Activated CD8-positive, alpha-beta T cell treated with anti-CD3 and anti-CD28 coated beads, Interleukin-2, amount 10 ng/mL, durations not matched to agents 7 days and 5 days (primary cell): Measurements from ENCODE around the gene TRIM37. TPM values are rescaled to one million over a fixed set of nuclear protein-coding genes. Genes with fewer than 3 reads are reported as not detected.

Experiments used
- ATAC-seq: fragments of 150-1000 bp; cut with Tn5 transposase; one replicate; pipeline ENCODE4 v1.10.0; 2021; ENCODE audit warnings: moderate library complexity
- CTCF ChIA-PET: fragments of 350-600 bp; sonication (Branson Sonifier 250); formaldehyde crosslinking; loops from one replicate; lab custom pipeline; 2021; ENCODE audit warnings: antibody characterized with exemption; lab: Charles Lee
- POLR2A ChIA-PET: fragments of 350-600 bp; sonication (Branson Sonifier 250); formaldehyde crosslinking; loops from one replicate; lab custom pipeline; 2021; ENCODE audit warnings: antibody characterized with exemption; lab: Charles Lee
- DNase-seq: peaks from one replicate; pipeline ENCODE4 v3.0.0-alpha.2; 2020
- H3K27ac Mint-ChIP-seq: one replicate; pipeline ENCODE4 v1.8.0; 2021; ENCODE audit warnings: mild to moderate bottlenecking, mixed read lengths
- H3K27me3 Mint-ChIP-seq: one replicate; pipeline ENCODE4 v1.8.0; 2021; ENCODE audit warnings: low read depth, mixed read lengths
- H3K36me3 Mint-ChIP-seq: one replicate; pipeline ENCODE4 v1.8.0; 2021; ENCODE audit warnings: low read depth, mixed read lengths
- H3K4me1 Mint-ChIP-seq: one replicate; pipeline ENCODE4 v1.8.0; 2021; ENCODE audit warnings: low read depth, mixed read lengths
- H3K4me3 Mint-ChIP-seq: one replicate; pipeline ENCODE4 v1.8.0; 2021; ENCODE audit warnings: mild to moderate bottlenecking, mixed read lengths
- H3K9me3 Mint-ChIP-seq: one replicate; pipeline ENCODE4 v1.8.0; 2022; ENCODE audit warnings: mixed read lengths; ENCODE audit not compliant: insufficient read depth
- total RNA-seq, 2 experiments: library from RNA; stranded (reverse); gene quantifications; one replicate each; pipeline ENCODE4 v1.2.3, GENCODE V29; 2021

The TRIM37 gene, protein sequence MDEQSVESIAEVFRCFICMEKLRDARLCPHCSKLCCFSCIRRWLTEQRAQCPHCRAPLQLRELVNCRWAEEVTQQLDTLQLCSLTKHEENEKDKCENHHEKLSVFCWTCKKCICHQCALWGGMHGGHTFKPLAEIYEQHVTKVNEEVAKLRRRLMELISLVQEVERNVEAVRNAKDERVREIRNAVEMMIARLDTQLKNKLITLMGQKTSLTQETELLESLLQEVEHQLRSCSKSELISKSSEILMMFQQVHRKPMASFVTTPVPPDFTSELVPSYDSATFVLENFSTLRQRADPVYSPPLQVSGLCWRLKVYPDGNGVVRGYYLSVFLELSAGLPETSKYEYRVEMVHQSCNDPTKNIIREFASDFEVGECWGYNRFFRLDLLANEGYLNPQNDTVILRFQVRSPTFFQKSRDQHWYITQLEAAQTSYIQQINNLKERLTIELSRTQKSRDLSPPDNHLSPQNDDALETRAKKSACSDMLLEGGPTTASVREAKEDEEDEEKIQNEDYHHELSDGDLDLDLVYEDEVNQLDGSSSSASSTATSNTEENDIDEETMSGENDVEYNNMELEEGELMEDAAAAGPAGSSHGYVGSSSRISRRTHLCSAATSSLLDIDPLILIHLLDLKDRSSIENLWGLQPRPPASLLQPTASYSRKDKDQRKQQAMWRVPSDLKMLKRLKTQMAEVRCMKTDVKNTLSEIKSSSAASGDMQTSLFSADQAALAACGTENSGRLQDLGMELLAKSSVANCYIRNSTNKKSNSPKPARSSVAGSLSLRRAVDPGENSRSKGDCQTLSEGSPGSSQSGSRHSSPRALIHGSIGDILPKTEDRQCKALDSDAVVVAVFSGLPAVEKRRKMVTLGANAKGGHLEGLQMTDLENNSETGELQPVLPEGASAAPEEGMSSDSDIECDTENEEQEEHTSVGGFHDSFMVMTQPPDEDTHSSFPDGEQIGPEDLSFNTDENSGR
- 10 to 100 TPM; 25.4 to 28.8 TPM for total RNA-seq

DNA sequence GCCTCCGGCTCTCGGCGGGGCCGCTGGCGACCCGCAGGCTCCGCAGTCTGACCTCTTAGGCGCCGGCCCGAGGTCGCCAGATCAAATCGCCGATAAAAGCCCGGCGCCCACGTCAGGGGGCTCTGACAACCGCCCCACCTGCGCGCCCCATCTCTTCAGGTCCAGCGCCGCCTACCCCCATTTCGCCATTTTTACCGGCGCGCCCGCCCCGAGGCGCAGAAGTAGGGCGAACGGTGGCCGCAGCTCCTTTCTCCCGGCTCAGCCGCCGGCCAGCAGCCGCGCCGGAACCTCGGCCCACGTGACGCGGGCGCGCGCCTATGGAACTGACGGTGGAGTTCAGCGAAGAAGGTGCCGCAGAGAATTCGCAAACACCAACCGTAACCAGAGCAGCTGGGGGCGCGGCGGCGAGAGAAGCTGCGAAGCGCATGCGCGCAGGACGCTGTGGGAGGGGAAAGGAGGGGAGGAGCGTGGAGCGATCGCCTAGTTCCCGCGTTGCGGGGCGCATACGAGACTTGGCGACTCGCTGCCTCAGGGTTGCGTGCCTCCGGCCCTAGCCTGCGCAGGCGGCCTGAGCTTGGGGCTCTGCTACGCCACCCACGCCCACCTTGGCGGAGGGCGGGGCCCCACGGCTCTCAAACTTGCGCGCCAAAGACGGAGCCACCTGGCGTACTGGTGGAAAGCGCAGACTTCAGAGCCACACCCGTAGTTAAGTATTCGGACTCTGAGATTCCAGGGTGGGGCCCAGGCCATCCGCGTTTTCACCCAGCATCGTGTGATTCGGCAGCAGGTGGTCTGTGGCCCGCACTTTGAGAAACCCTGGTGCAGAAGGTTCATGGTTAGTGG lies at the start of gene TRIM37:
TRIM37 (minus strand) TSS at position 418 of the 843 bp plus-strand sequence. CDS start 419 bp downstream, outside the sequence.
- peaks cover 37% of the 10 kb centered on the region for H3K36me3 Mint-ChIP-seq
- DNase-seq, result peak; percentile 99
- H3K27me3 Mint-ChIP-seq, result no peaks in the 10 kb centered on the region
- ChIA-PET CTCF (interaction anchor here (0.7 to 1.5 kb wide), 4 partner anchors 18 to 414 kb away, joined by 3 to 5 read pairs (median 4); no protein-coding TSS in a partner anchor), POLR2A (interaction anchor here (0.7 to 3.3 kb wide), 10 partner anchors 8 to 1118 kb away, joined by 3 to 48 read pairs (median 4); partner anchors contain the start of genes PRR11, RAD51C, SKA2 and VEZF1)
- no peaks in the 10 kb centered on the region for H3K9me3 Mint-ChIP-seq
- peak within 1 kb of the TSS; percentile 95 for H3K27ac Mint-ChIP-seq
- H3K4me1 Mint-ChIP-seq, result peaks cover 51% of the 10 kb centered on the region
- ATAC-seq, result peak; percentile 98
- peak within 1 kb of the TSS; percentile 97 for H3K4me3 Mint-ChIP-seq

DNA sequence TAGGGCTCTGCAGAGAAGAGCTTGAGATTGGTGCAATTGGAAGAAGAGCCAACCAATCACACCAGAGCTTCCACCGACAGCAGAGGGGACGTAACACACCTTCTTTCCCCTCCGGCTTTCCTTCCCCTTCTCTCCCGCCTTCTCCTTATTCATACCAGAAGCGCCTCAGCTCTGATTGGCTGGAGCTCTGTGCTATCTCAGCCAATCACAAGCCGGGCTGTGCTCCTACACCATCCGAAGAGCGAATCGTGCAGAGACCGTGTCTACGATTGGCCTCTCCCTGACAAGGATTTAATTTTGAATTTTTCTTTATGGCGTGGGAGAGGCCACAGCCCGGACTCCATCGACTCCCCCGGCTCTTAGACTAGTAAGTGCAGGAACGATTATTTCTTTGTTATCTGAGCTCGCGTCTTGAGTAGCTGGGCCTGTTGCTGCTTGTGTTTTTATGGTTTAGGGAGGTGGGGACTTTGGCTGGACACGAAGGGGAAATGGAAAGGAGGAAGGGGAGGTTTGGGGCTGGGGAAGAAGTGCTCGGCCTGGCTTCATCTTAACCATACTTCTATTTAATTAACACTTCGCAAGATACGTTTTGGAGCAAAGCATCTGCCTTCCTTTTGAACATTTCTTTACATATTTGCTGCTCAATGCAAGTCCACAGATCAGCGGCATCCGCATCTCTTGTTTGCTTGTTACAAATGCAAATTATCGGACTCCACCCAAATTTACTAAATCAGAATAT lies 48.9 kb upstream of the TRIM37 start, which contains the start of gene PRR11:
PRR11 (plus strand) TSS at position 308 of the 739 bp plus-strand sequence. CDS start 14,007 bp downstream, outside the sequence.
- peak; percentile 88 for ATAC-seq

DNA sequence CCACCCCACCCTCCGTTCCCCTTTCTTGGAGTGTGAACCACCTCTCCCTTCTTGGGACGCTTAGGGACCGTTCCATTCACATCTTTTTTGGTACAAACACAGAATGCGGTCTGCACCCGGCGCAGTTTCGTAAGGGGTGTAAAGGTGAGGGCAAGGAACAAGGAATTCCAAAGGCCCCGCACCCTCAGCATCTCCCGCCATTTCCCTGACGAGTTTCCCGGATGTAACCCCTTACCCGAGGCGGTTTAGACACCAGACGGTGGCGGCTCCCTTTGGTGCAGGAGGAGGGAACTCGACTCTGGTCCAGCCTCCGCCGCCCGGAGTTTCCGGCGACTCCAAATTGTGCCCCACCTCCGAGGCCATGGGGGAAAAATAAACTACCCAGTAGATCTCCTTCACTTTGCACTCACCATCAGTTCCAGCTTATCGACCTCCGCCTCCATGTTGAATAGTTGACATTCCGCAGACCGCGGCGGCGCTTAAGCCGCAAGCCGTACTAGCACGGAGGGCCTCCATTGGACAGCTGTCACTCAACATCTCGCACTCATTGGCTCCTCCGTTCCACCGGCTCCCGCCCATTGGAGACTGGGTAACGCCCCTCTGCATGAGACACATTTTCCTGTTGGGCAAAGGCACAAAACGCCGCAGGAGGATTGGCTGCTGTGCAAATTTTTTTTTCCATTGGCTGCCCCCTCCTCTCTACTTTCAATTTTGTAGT lies 48.2 kb upstream of the TRIM37 start, which contains the start of gene SKA2:
SKA2 (minus strand) TSS at position 466 of the 718 bp plus-strand sequence; CDS start at position 443, 23 bp downstream.
- Mint-ChIP-seq H3K27ac (no peak within 1 kb of the TSS), H3K4me3 (no peak within 1 kb of the TSS), H3K4me1 (peaks cover 59% of the 10 kb centered on the region), H3K9me3 (no peaks in the 10 kb centered on the region), H3K27me3 (no peaks in the 10 kb centered on the region), H3K36me3 (peaks cover 43% of the 10 kb centered on the region)
- peak; percentile 99 for DNase-seq
- peak; percentile 87 for ATAC-seq
- ChIA-PET POLR2A (interaction anchor here (0.6 to 5.2 kb wide), 11 partner anchors 9 to 815 kb away, joined by 3 to 48 read pairs (median 3); partner anchors contain the start of genes CLTC and TRIM37), CTCF (interaction anchor here (0.8 to 1.7 kb wide), 3 partner anchors 9 to 46 kb away, joined by 3 to 6 read pairs (median 3); no protein-coding TSS in a partner anchor)

More for the DNA sequence above, 48.9 kb upstream of the TRIM37 start, which contains the start of gene PRR11:
- Mint-ChIP-seq H3K4me1 (peaks cover 59% of the 10 kb centered on the region), H3K9me3 (no peaks in the 10 kb centered on the region), H3K4me3 (no peak within 1 kb of the TSS), H3K36me3 (peaks cover 46% of the 10 kb centered on the region), H3K27me3 (no peaks in the 10 kb centered on the region), H3K27ac (no peak within 1 kb of the TSS)
- DNase-seq, result peak; percentile 98
- ChIA-PET CTCF (interaction anchor here (0.8 to 1.7 kb wide), 3 partner anchors 9 to 47 kb away, joined by 3 to 6 read pairs (median 3); no protein-coding TSS in a partner anchor), POLR2A (interaction anchor here (0.6 to 5.2 kb wide), 11 partner anchors 10 to 816 kb away, joined by 3 to 48 read pairs (median 3); partner anchors contain the start of genes CLTC and TRIM37)

DNA sequence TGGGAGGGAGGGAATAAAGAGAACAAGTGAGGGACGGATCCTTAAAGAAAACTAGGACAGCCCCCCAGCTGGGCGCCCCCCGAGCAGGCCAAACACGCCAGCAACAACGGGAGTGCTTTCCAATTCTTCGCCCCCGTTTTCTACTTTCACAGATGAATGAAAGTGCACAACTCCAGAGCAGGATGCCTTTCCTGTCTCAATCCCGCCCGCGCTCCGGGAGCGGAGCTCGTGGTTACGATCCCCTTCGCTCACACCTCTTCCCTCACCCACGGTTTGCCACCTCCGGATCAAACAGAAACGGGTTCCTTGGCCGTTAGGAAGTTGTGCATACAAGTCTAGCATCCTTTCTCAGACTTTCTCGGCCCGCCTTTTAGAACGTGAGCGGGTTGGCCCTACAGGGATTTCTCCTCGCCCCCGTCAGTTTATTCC lies 47.6 kb upstream of the TRIM37 start:
- H3K4me1 Mint-ChIP-seq, result peaks cover 59% of the 10 kb centered on the region
- no peaks in the 10 kb centered on the region for H3K27me3 Mint-ChIP-seq
- no peak overlapping the region for H3K4me3 Mint-ChIP-seq
- peak; percentile 59 for DNase-seq
- peaks cover 47% of the 10 kb centered on the region for H3K36me3 Mint-ChIP-seq
- H3K9me3 Mint-ChIP-seq, result no peaks in the 10 kb centered on the region
- CTCF ChIA-PET, result interaction anchor here (1.7 kb wide), 1 partner anchor 12 kb away, joined by 6 read pairs; no protein-coding TSS in a partner anchor
- H3K27ac Mint-ChIP-seq, result no peak overlapping the region
- POLR2A ChIA-PET, result interaction anchor here (0.6 to 5.2 kb wide), 6 partner anchors 9 to 811 kb away, joined by 3 to 48 read pairs (median 7); partner anchors contain the start of genes CLTC and TRIM37
- ATAC-seq, result no peak

DNA sequence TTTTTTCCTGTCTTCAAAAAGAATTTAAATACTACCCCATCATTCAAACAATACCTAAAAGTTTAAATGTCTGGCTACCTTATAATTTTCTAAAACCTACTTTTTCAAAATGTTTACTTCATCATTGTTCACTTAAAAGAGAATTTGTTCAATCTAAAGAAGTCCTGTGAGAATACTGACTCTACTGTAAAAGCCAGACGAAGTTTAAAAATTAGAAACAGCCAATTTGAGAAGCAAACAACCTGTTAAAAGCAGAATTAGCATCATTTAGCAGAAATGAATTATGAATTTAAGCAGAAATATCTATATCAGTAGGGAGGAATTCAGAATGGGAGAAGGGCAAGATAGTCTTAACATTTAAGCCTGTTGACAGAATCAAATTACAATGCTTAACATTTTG lies 46.2 kb upstream of the TRIM37 start:
- no peaks in the 10 kb centered on the region for H3K9me3 Mint-ChIP-seq
- DNase-seq, result no peak
- ChIA-PET POLR2A (interaction anchor here (0.6 to 5.2 kb wide), 3 partner anchors 46 to 590 kb away, joined by 3 to 48 read pairs (median 18); partner anchors contain the start of gene TRIM37), CTCF (interaction anchor here (1.6 kb wide), 1 partner anchor 47 kb away, joined by 5 read pairs; the partner anchor contains the start of gene TRIM37)
- peaks cover 40% of the 10 kb centered on the region for H3K36me3 Mint-ChIP-seq
- ATAC-seq, result no peak
- H3K27me3 Mint-ChIP-seq, result no peaks in the 10 kb centered on the region
- peaks cover 50% of the 10 kb centered on the region for H3K4me1 Mint-ChIP-seq
- no peak overlapping the region for H3K4me3 Mint-ChIP-seq
- H3K27ac Mint-ChIP-seq, result peak overlapping the region; percentile 4

DNA sequence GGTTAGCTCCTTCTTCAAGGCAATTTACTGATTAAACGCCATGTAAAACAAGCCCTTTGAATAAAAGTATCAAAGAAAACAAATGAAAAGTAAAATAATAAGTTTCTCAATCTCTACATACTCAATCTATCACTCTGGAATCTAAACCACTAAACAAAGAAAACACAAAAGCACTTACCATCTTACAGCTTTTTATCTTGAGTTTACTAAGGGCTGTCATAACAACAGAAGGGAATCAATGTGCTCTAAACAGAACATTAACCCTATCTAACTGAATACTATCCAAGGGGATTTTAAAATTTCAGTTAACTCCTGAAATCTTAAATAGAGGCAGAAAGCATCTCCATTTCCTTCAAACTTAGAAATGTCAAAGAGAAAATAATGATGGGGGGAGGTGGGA lies 44.9 kb upstream of the TRIM37 start:
- DNase-seq (no peak), ATAC-seq (no peak)
- POLR2A ChIA-PET, result interaction anchor here (0.9 kb wide), 1 partner anchor 45 kb away, joined by 3 read pairs; the partner anchor contains the start of gene TRIM37
- peaks cover 45% of the 10 kb centered on the region for H3K36me3 Mint-ChIP-seq
- H3K27ac Mint-ChIP-seq, result no peak overlapping the region
- H3K27me3 Mint-ChIP-seq, result no peaks in the 10 kb centered on the region
- H3K4me1 Mint-ChIP-seq, result peaks cover 45% of the 10 kb centered on the region
- CTCF ChIA-PET, result interaction anchor here (0.9 to 1.6 kb wide), 3 partner anchors 33 to 58 kb away, joined by 3 to 5 read pairs (median 4); partner anchors contain the start of genes SMG8 and TRIM37
- peak overlapping the region; percentile 4 for H3K4me3 Mint-ChIP-seq
- no peaks in the 10 kb centered on the region for H3K9me3 Mint-ChIP-seq

DNA sequence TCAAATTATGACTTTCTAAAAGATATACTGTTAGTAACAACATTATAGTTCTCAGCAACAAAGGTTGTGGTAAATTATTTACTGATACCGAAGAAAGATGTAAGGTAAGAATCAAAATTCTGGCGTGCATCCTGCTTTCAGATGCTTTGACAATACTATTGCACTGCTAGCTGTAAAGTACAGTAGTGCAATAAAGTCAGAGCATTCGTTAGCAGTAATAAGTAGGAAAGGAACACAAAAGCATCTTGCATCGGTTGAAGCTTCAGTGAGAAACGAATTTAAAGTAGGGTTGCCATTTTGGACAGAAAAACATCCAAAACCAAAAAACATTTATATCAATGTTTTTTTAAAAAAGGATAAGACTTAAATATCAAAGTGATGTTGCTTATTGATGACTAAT lies 44.3 kb upstream of the TRIM37 start:
- ChIA-PET POLR2A (no interaction called here), CTCF (no interaction called here)
- Mint-ChIP-seq H3K27me3 (no peaks in the 10 kb centered on the region), H3K4me3 (no peak overlapping the region), H3K27ac (no peak overlapping the region), H3K36me3 (peaks cover 46% of the 10 kb centered on the region), H3K9me3 (no peaks in the 10 kb centered on the region), H3K4me1 (peaks cover 43% of the 10 kb centered on the region)
- DNase-seq (no peak), ATAC-seq (no peak)

DNA sequence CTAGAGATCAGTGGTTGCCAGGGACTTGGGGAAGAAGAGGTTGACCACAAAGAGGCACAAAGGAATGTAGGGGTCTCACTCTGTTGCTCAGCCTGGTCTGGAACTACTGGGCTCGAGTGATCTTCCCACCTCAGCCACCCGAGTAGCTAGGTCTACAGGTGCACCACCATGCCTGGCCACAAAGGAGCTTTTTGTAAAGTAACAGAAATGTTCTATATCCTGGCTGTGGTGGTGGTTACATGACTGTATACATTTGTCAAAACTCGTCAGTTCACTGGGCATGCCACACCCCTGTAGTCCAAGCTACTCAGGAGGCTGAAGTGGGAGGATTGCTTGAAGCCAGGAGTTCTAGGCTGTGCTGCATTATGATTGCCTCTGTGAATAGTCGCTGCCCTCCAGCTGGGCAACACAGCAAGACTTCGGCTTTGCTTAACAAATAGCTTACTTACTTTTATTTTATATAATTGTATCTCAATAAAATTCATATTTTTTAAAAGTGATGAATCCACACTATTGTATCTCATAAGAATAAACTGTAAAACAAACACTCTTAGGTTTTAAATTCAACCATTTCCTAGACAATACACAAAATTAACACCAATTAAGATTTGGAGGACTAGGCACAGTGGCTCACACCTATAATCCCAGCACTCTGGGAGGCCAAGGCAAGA lies 43.3 kb upstream of the TRIM37 start:
- POLR2A ChIA-PET, result interaction anchor here (0.7 kb wide), 1 partner anchor 518 kb away, joined by 3 read pairs; no protein-coding TSS in a partner anchor
- peaks cover 43% of the 10 kb centered on the region for H3K4me1 Mint-ChIP-seq
- peaks cover 54% of the 10 kb centered on the region for H3K36me3 Mint-ChIP-seq
- no peaks in the 10 kb centered on the region for H3K9me3 Mint-ChIP-seq
- peak overlapping the region; percentile 64 for H3K27ac Mint-ChIP-seq
- CTCF ChIA-PET, result interaction anchor here (0.8 to 1.5 kb wide), 5 partner anchors 16 to 89 kb away, joined by 3 to 4 read pairs (median 3); partner anchors contain the start of gene TRIM37
- ATAC-seq (peak; percentile 49), DNase-seq (peak; percentile 51)
- no peak overlapping the region for H3K4me3 Mint-ChIP-seq
- H3K27me3 Mint-ChIP-seq, result no peaks in the 10 kb centered on the region
